Muscle layer of colon (tissue), 2 donors: ENCODE results near the gene SLC29A3.

Experiments used
- H3K27ac ChIP-seq: one replicate; pipeline ENCODE4 v1.7.0; 2013; ENCODE audit warnings: low read depth, mild to moderate bottlenecking, low read length, moderate library complexity
- H3K27me3 ChIP-seq, 2 donors: one replicate each; pipeline ENCODE4 v1.7.0; 2013; ENCODE audit warnings: low read length in 2 of 2, mild to moderate bottlenecking in 2 of 2; ENCODE audit not compliant: insufficient read depth in 2 of 2, control insufficient read depth in 1 of 2
- H3K36me3 ChIP-seq: one replicate; pipeline ENCODE4 v1.7.0; 2013; ENCODE audit warnings: mild to moderate bottlenecking, low read length; ENCODE audit not compliant: insufficient read depth
- H3K4me1 ChIP-seq: one replicate; pipeline ENCODE4 v1.7.0; 2013; ENCODE audit warnings: mild to moderate bottlenecking, low read length; ENCODE audit not compliant: insufficient read depth
- H3K4me3 ChIP-seq, 2 donors: one replicate each; pipeline ENCODE4 v1.7.0; 2013; ENCODE audit warnings: low read length in 2 of 2, low read depth in 1 of 2, mild to moderate bottlenecking in 1 of 2, moderate library complexity in 1 of 2
- H3K9ac ChIP-seq: one replicate; pipeline ENCODE4 v1.7.0; 2013; ENCODE audit warnings: low read length
- H3K9me3 ChIP-seq: one replicate; pipeline ENCODE4 v1.7.0; 2013; ENCODE audit warnings: mild to moderate bottlenecking, low read length
- donor health status: abdominal sarcoma.
- donor health status: Adenocarcinoma of cecum.

Gene SLC29A3

DNA sequence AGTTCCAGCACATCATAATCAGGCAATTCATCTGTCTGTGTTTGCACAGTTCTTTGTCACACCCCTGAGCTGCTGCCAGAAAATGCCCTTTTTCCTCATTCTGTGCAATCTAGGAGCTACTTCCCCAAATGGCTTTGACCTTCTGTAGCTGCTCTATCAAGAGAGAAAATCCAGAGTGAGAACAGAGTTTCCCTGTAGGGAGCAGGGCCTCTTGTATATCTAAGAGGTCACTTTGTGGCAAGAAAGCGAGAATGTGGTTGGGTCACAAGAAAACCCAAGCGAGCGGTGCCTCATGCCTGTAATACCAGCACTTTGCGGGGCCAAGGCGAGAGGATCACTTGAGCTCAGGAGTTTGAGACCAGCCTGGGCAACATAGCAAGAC is 24.3 kb downstream of the SLC29A3 start:
- H3K9ac ChIP-seq: no peak overlapping the region
- H3K4me3 ChIP-seq: no peak overlapping the region
- no peaks in the 10 kb centered on the region for H3K27me3 ChIP-seq
- H3K27ac ChIP-seq: no peak overlapping the region
- H3K9me3 ChIP-seq: no peaks in the 10 kb centered on the region
- H3K4me1 ChIP-seq: no peaks in the 10 kb centered on the region
- H3K36me3 ChIP-seq: peaks cover 7% of the 10 kb centered on the region

DNA sequence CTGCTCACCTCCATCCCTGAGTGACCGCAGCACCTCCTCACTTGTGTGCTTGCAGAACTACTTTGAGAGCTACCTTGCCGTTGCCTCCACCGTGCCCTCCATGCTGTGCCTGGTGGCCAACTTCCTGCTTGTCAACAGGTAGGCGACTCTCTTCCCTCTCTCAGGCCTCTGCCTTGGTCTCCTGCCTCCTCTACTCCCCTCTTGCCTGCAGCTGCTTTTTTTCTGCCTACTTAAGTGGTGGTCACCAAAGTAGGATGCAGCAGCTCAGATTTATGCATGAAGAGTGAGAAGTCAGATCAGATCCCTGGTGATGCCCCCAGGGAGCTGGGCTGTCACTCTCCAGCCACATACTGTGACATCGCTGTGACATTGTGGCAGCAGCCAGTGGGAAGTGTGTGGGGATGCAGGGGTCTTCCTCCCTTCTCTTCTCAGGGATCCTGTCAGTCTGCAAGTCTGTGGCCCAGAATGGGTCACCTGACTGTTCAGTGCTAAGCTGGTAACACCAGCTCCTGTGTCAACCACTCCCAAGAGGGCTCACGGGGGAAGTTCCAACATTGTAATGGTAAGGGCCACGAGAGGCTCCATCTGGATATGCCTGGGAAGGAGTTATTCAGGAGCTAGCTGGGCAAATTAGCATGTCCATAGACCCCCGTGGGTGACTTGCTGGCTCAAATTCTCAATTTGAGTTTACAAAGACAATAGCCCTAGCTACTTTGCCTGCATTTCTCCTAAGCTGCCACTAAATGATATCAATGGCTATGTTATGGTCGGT is 25.3 kb downstream of the SLC29A3 start:
- Histone ChIP-seq H3K4me3 (no peak overlapping the region), H3K4me1 (no peaks in the 10 kb centered on the region), H3K27ac (no peak overlapping the region), H3K9me3 (no peaks in the 10 kb centered on the region), H3K27me3 (no peaks in the 10 kb centered on the region), H3K36me3 (no peaks in the 10 kb centered on the region), H3K9ac (no peak overlapping the region)

DNA sequence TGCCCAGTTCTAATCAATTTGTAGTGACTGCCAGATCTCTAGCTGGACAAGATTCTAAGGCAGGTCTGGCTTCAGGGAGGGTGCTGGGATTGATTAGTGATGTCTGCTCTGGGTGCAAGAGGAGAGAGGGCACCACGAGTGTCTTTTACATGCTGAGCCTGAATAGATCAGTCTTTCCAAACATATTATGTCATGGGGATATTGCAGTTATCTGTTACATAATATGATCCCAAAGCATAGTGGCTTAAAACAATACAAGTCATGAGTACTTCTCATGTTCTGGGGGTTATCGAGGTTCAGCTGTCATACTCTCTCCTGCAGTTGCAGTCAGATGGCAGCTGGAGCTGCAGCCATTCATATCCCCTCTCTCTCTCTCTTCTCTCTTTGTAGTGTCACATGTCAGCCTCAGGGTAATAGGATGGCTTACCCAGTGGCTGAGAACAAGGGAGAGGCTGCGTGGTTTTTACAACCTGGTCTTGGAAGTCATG is 26.0 kb downstream of the SLC29A3 start:
- Histone ChIP-seq H3K27ac (no peak overlapping the region), H3K9ac (no peak overlapping the region)

DNA sequence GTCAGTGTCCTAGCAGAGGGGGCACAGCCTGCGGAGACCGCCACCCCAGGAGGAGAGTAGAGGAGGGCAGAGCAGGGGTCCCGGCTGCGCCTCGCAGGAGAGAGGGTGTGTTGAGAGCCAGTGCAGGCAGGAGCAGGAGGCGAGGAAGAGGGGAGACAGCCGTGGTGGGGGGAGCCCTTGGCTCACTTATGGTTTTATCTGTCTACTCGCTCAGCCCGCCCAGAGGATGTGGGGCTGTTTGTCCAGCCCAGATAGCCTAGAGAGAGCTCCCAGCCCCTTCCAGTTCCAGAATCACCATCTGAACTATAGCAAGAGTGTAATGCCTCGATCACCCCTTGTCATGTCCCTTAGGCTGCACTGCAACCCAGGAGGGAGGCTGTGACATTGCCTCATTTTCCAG is 26.6 kb downstream of the SLC29A3 start:
- Histone ChIP-seq H3K4me1 (no peaks in the 10 kb centered on the region), H3K27ac (no peak overlapping the region), H3K36me3 (no peaks in the 10 kb centered on the region), H3K9ac (no peak overlapping the region), H3K27me3 (no peaks in the 10 kb centered on the region), H3K4me3 (no peak overlapping the region), H3K9me3 (no peaks in the 10 kb centered on the region)

More for the DNA sequence above, 26.0 kb downstream of the SLC29A3 start:
- Histone ChIP-seq H3K4me3 (no peak overlapping the region), H3K36me3 (no peaks in the 10 kb centered on the region), H3K9me3 (no peaks in the 10 kb centered on the region), H3K4me1 (no peaks in the 10 kb centered on the region), H3K27me3 (no peaks in the 10 kb centered on the region)

DNA sequence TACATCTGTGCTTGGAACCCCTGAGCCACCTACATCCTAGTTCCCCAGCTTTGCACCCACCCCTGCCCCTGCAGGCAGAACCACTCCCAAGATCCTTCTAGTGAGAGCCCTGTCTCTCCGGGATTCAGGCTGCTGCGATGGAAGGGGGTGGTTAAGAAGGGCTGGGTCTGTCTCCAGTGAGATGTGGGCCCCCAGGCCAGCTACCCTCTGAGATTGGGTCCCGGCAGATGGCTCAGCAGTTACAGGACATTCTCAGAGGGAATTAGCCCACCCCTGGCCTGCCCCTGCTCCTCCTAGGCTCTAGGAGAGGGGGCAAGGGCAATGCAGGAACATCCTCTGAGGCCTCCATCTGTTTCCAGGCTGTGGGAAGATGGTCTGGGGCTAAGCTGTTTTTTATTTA is 27.7 kb downstream of the SLC29A3 start:
- Histone ChIP-seq H3K4me1 (no peaks in the 10 kb centered on the region), H3K9me3 (no peaks in the 10 kb centered on the region), H3K27ac (no peak overlapping the region), H3K9ac (no peak overlapping the region), H3K4me3 (no peak overlapping the region), H3K27me3 (no peaks in the 10 kb centered on the region), H3K36me3 (no peaks in the 10 kb centered on the region)

DNA sequence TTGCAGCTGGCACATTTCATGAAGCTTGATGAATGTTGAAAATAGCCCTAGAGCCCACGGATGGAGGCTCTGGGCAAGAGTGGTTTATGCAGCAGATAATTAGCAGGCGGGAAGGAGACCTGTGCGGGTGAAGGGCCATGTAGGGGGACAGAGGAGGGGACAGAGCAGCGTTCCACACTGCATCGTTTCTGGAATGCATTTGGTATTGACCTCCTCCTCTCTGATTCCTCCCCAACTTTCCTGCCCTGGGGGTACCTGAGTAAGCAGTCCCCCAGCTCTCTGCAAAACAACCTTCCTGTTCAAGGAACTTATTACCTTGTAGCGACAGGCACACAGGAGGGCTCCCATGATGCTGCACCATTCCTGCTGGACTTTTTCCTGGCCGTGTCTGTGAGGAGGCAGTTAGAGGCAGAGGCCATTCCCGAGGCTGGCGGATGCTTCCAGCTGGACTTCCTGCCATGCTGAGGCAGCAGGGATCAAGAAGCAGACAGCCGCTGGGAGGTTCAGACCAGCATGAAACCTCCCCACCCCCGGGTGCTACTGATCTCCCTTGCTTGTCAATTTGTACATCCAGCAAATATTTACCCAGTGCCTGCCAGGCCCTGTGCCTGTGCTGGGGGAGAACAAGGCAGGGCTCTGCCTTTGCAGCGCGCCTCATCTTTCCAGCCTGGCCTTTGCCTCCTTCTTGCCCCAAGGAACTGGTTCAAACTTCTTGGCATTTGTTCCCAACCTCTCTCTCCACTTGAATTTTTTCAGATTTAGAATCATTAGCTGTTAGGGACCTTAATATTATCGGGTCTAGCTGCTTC is 28.7 kb downstream of the SLC29A3 start:
- Histone ChIP-seq H3K4me1 (no peaks in the 10 kb centered on the region), H3K9ac (no peak overlapping the region), H3K4me3 (no peak overlapping the region), H3K27ac (no peak overlapping the region), H3K27me3 (no peaks in the 10 kb centered on the region), H3K36me3 (peaks cover 5% of the 10 kb centered on the region), H3K9me3 (no peaks in the 10 kb centered on the region)

DNA sequence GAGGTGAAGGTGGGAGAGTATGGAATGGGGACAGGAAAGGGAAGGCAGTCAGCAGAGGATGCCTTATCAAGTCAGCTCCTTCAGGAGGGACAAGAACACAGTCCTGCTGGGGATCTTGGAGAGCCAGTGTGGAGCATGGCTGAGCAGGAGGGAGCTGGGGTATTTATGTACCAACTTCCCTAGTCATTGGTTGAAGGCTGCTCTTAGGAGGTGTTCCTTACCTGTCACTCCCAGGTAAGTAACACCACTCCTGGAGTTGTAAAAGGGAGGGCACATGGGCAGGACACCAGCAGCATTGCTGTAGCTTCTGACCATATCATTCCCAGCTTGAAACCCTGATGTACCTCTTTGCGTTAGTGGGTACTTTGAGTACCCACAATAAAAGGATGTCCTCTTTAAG is 29.8 kb downstream of the SLC29A3 start:
- Histone ChIP-seq H3K9ac (no peak overlapping the region), H3K4me1 (no peaks in the 10 kb centered on the region), H3K9me3 (no peaks in the 10 kb centered on the region), H3K27ac (no peak overlapping the region), H3K27me3 (no peaks in the 10 kb centered on the region), H3K36me3 (peaks cover 14% of the 10 kb centered on the region), H3K4me3 (no peak overlapping the region)

DNA sequence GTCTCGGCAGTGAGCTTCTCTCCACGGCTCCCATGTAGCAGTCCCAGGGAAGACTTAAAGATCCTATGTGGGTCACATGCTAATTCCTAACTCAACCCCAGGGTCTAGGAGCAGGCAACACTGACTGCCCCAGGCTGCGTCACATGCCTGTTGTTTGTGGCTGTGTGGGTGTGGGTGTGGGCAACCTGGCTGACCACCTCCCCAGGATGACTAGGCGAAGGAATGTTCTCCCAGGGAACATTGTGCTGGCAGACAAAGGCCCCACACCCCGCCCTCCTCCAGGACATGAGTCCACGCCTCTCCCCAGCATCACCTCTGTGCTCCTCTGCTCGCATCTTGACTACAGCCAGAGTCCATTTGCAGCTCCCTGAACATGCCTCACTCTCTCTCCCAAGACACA is 30.3 kb downstream of the SLC29A3 start:
- Histone ChIP-seq H3K27ac (no peak overlapping the region), H3K36me3 (peaks cover 19% of the 10 kb centered on the region), H3K27me3 (no peaks in the 10 kb centered on the region), H3K4me1 (no peaks in the 10 kb centered on the region), H3K9me3 (no peaks in the 10 kb centered on the region), H3K9ac (no peak overlapping the region), H3K4me3 (no peak overlapping the region)

DNA sequence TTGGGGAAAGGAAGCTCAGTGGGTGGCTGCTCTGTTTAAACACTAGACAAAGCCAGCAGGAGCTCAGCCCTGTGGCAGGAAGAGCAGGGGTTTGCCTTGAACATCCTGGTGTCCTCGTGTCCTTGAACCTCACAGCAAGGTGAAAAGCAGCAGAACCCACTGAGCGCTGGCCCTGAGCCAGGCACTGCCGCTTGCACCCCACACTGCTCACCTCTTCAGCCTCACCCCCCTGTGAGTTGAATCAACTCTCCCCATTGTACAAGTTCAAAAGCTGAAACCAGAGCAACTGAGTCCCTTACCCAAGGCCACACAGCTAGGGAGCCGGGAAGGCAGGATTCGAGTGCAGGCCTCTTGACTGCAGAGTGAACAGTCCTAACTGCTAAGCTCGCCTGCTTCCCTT is 32.0 kb downstream of the SLC29A3 start:
- H3K9ac ChIP-seq: no peak overlapping the region
- no peaks in the 10 kb centered on the region for H3K27me3 ChIP-seq
- peaks cover 23% of the 10 kb centered on the region for H3K36me3 ChIP-seq
- H3K9me3 ChIP-seq: no peaks in the 10 kb centered on the region
- no peak overlapping the region for H3K4me3 ChIP-seq
- H3K27ac ChIP-seq: no peak overlapping the region
- H3K4me1 ChIP-seq: no peaks in the 10 kb centered on the region

DNA sequence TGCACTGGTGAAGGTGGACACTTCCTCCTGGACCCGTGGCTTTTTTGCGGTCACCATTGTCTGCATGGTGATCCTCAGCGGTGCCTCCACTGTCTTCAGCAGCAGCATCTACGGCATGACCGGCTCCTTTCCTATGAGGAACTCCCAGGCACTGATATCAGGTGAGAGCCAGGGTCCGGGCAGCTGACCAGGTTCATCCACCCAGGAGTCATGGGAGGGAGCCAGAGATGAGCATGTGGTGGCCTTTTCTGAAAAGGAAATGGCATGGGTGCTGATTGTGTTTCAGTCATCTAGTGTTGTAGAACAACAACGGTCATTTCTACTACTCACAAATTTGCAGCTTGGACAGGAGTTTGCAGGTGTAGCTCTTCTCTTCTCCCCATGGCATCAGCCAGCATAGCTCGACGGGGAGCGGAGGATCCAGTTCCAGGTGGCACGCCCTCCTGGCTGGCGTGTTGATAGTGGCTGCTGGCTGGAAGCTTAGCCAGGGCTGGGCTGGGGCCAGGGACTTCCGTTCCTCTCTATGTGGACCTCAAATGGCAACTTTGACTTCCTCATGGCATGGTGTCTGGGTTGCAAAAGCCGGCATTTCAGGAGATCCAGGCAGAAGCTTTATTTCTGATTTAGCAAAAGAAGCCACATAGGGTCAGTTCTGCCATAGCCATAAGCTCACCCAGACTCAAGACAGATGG is 32.7 kb downstream of the SLC29A3 start:
- no peaks in the 10 kb centered on the region for H3K4me1 ChIP-seq
- no peak overlapping the region for H3K9ac ChIP-seq
- peaks cover 23% of the 10 kb centered on the region for H3K36me3 ChIP-seq
- no peaks in the 10 kb centered on the region for H3K27me3 ChIP-seq
- no peak overlapping the region for H3K4me3 ChIP-seq
- no peak overlapping the region for H3K27ac ChIP-seq
- no peaks in the 10 kb centered on the region for H3K9me3 ChIP-seq

DNA sequence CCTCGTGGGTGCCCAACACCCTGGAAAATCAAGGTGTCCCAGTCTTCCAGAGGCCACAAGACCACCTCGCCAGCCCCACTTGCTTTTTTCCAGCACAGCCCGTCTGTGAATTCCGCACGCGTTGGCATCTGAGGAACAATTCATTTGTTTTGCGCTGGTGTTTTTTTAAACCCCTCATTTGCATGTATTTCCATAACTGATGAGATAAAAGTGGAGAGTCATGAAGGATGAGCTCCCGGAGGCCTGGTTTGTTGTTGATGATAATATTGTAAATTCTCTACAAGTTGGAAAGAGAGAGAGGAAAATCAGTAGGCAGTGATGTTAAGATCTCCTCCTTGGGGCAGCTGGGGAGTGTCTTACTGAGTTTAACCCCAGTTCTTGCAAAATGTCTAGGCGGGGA is 34.6 kb downstream of the SLC29A3 start:
- Histone ChIP-seq H3K4me1 (no peaks in the 10 kb centered on the region), H3K4me3 (no peak overlapping the region), H3K36me3 (peaks cover 23% of the 10 kb centered on the region), H3K9ac (no peak overlapping the region), H3K27ac (no peak overlapping the region), H3K9me3 (no peaks in the 10 kb centered on the region), H3K27me3 (no peaks in the 10 kb centered on the region)
